ENCODE data around the gene BMP2K.

DNA sequence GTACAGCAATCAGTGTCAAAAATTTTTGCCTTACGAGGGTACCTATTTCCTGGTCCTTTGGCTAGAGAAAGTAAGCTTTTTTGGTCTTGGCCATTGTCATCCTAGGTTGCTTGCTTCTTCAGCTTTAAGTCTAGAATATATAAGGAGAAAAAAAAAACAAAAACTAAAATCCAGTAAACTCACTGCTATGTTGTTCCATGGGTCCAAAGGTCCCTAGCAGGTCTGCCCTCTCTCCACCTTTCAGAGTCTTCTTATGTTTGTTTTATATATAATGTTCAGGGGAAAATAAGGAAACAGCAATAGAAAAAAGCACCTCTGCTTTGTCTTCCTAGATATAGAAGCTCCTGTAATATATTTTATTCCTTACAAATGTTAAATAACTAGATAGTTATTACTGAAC lies 18.1 kb upstream of the BMP2K start:
- TF ChIP-seq, protein P1, sequence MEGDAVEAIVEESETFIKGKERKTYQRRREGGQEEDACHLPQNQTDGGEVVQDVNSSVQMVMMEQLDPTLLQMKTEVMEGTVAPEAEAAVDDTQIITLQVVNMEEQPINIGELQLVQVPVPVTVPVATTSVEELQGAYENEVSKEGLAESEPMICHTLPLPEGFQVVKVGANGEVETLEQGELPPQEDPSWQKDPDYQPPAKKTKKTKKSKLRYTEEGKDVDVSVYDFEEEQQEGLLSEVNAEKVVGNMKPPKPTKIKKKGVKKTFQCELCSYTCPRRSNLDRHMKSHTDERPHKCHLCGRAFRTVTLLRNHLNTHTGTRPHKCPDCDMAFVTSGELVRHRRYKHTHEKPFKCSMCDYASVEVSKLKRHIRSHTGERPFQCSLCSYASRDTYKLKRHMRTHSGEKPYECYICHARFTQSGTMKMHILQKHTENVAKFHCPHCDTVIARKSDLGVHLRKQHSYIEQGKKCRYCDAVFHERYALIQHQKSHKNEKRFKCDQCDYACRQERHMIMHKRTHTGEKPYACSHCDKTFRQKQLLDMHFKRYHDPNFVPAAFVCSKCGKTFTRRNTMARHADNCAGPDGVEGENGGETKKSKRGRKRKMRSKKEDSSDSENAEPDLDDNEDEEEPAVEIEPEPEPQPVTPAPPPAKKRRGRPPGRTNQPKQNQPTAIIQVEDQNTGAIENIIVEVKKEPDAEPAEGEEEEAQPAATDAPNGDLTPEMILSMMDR (conservative IDR thresholded peaks at IDR 0.05; ENCODE audit: low read length): no peak
- TF ChIP-seq EZH2phosphoT487 (IDR thresholded peaks at IDR 0.05; ENCODE audit: borderline replicate concordance, low read depth, low read length): no peak
